ENCODE measurements around the gene SNX11.

SNX11 gene

DNA sequence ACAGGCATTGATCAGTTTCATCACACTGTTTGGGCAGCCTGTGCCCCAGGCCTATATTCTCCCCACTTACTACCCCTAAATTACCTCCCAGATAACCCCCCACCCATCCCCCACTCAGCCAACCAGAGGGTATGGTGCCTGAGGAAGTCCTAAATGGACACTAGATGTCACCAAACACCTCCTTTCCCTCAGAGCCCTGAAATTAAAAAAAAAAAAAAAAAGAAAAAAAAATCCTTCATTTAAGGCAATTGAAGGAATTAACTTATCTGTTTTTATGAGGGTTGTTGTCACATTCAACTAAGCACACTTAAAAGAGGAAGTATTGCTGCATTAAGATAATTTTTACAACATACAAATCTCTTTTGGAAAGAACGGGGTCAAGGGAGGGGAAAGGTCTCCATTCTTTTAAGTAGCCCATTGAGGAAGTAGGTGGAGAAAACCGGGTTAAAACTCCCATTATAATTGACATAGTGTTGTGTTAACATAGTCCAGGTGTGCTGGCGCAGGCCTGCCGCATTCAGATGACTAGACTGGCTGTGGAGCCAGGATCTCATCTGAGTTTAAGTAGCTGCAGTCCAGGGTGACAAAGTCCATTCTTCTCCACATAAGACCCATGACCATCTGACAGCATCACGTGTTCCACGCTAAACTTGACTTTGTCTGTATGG, 46.3 kb downstream of the SNX11 start:
- DNase-seq = no peak
- peaks cover 8% of the 10 kb centered on the region for H3K36me3 Mint-ChIP-seq (ENCODE audit: low read depth)
- no peaks in the 10 kb centered on the region for H3K4me1 Mint-ChIP-seq
- no peaks in the 10 kb centered on the region for H3K9me3 Mint-ChIP-seq
- no peak for ATAC-seq
- no peak overlapping the region for H3K4me3 Mint-ChIP-seq
- H3K27ac Mint-ChIP-seq = no peak overlapping the region
- H3K27me3 Mint-ChIP-seq = no peaks in the 10 kb centered on the region

DNA sequence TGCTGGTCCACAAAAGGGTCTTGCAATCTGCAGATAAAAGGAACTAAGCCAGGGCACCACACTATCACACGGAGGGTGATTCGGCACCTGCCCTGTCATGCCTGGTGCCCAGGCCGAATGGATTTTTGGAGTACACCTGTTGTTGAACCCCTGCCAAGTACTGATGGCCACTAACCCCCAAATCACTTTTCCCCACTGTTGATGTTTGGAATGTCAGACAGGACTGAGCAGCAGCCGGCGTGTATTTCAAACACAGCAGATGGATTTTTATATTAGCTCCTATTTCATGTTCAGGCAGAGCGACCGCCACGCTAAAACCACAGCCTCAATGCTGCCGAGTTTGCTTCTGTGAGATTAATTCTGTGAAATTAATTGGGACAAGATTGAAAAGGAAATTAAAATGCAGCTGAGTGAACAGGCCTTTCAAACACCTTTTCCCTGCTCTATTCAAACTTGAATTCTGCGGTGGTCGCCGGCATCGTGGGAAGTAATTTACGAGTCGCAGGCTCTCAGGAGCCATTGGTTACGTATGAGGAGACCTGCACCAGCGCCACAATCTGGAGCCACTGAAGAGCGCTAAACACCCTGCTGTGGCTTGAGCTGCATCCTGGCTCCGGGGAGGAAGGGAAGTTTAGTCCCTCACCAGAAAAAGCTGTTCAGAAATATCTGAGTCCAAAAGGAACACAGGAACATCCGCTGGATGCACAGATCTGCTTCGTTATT, 48.5 kb downstream of the SNX11 start:
- no peak for ATAC-seq
- H3K27ac Mint-ChIP-seq = no peak overlapping the region
- no peak for DNase-seq

DNA sequence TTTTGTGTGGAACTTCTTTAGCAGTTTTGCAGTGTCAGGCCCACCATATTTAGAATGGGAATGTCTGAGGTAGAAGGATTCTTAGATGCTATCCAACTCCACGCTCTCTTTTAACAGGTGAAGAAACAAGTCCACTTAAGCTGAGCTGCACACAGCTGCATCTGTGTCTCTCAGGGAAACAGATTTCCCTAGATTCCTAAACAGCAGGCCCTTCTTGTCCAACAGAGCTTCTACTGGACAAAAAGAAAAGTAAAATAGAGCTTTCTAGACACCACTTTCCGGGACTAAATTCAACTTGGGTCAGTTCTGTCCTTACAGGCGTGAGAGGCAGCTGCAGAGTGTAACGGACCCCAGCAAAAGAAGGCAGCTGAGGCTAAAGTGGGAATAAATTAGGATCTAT, 51.7 kb downstream of the SNX11 start:
- Mint-ChIP-seq H3K27ac (no peak overlapping the region), H3K36me3 (ENCODE audit: low read depth) (peaks cover 17% of the 10 kb centered on the region), H3K9me3 (no peaks in the 10 kb centered on the region), H3K27me3 (no peaks in the 10 kb centered on the region), H3K4me3 (no peak overlapping the region), H3K4me1 (no peaks in the 10 kb centered on the region)
- no peak for ATAC-seq
- no peak for DNase-seq

More for the DNA sequence above, 48.5 kb downstream of the SNX11 start:
- H3K36me3 Mint-ChIP-seq (ENCODE audit: low read depth) = peaks cover 9% of the 10 kb centered on the region
- H3K4me3 Mint-ChIP-seq = no peak overlapping the region
- H3K4me1 Mint-ChIP-seq = no peaks in the 10 kb centered on the region
- no peaks in the 10 kb centered on the region for H3K27me3 Mint-ChIP-seq
- no peaks in the 10 kb centered on the region for H3K9me3 Mint-ChIP-seq

DNA sequence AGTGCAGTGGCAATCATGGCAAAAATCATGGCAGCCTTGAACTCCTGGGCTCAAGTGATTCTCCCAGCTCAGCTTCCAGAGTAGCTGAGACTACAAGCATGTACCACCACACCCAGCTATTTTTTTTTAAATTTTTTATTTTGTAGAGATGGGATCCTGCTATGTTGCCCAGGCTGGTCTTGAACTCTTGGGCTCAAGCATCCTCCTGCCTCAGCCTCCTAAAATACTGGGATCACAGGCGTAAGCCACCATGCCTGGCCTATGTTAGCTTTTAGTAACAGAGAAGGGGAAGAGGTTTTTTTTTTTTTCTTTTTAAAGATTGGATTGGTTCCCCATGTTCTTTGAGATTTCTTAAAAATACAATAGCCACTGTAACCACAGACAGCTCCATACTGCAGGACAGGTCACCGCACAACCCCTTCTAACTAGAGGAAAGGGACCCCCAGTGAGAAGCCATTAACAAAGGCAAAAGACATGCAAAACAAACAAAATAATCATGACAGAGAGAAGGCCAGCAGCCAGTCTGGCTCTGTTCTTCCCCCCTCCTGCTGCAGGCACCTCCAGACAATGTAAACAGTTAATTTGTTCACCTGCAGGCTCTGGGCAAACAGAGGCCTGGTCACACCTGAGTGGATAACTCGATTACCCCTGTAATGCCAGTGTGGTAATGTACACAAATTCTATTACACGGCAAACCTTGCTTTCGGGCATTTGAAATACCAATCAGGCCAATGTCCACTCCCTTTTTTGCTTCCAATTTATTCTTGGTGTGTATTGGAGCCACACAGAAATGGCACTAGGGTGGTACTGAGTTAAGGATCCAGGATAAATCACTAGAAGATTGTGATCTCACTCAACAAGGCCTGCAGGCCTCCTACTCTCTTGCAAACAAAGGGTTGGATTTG, 52.9 kb downstream of the SNX11 start:
- no peak for ATAC-seq
- Mint-ChIP-seq H3K4me3 (no peak overlapping the region), H3K36me3 (ENCODE audit: low read depth) (peaks cover 18% of the 10 kb centered on the region), H3K27me3 (no peaks in the 10 kb centered on the region), H3K4me1 (no peaks in the 10 kb centered on the region), H3K27ac (no peak overlapping the region), H3K9me3 (no peaks in the 10 kb centered on the region)
- DNase-seq = no peak

DNA sequence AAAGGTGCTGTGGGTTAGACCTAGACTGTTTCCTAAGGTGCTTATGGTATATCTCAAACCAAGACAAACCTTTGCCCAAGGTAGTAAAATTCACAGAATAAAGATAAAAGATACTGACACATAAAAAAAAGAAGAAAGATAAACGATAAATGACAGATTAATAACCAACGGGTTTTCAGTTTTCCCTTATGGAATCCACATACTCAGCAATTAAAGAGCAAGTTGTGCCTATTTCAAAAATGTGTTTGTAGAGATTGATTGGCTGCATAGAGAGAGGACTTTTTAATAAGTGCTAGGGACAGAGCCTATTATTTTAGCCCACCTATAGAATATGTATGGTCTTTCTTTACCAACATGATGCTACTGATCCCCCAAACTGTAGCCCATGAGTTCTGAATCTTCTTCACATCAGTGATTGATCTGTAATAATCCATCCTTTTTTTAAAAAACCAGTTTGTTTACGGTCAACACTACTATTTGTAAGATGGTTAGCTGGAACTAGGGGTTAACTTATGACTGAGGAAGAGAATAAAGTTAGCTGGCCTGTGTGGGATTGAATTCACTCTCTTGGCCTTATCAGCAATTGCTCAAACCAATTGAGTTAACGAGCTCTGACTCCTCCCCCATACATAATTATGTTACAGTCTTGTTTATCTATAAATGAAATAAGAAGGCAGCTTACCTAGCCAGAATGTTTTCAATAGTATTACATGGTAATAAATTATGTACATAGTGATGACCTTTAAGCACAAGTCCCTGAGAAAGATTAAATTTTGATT, 53.8 kb downstream of the SNX11 start:
- Mint-ChIP-seq H3K27ac (no peak overlapping the region), H3K36me3 (ENCODE audit: low read depth) (peaks cover 16% of the 10 kb centered on the region), H3K4me1 (no peaks in the 10 kb centered on the region), H3K27me3 (no peaks in the 10 kb centered on the region), H3K4me3 (no peak overlapping the region), H3K9me3 (no peaks in the 10 kb centered on the region)
- DNase-seq = no peak
- ATAC-seq = no peak

DNA sequence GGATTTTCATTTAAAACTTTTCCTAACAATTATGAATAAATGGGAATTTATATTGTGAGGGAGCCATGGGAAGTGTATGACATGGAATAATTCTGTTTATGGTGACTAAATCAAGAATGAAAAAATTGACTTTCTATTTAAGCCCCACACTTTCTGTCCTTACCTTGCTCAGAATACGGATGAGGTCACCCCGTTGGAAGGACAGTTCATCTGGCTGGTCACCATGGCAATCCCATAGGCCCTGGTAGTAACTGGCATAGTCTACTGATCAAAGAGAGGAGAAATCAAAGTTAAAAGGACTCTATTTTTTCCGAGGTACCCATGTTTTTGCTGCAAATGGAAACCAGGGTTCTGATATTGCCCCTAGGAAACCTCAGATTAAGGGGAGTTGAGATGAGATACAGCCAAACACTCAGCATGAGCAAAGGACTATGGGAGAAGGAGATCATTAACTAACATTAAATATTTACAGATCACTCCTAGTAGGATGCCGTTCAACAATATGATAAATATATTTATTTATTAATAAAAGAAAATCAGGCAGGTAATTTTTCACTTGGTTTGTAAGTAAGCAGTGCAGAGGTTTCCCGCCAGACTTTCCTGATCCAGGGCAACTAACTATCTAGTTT, 54.9 kb downstream of the SNX11 start:
- no peaks in the 10 kb centered on the region for H3K9me3 Mint-ChIP-seq

DNA sequence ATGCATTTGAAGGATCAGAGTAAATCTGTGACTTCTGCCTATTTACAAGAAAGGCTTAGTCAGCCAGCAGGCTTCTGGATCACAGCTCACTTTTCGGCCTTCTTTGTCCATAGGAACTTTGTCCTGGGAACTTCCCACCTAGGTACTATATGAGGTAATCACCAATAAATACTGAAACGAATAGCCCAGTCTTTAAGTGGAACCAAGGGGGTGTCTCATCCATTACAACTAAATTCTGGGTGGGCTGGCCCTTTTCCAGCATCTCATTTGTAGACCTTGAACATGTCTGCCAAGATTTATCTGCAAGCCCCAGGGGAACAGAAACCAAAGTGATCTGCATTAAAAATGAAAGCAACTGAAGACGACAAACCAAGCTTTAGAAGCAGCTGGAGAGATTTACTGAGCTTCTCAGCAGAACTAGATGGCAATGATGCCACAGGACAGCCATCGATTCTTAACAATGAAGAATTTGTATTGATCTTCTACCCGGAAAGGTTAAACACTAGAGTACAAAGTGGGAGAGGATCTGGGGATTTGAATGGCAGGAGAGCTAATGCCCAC, 55.5 kb downstream of the SNX11 start:
- Mint-ChIP-seq H3K4me1 (no peaks in the 10 kb centered on the region), H3K27me3 (no peaks in the 10 kb centered on the region), H3K9me3 (no peaks in the 10 kb centered on the region), H3K36me3 (ENCODE audit: low read depth) (peaks cover 13% of the 10 kb centered on the region), H3K4me3 (no peak overlapping the region), H3K27ac (no peak overlapping the region)
- no peak for DNase-seq
- ATAC-seq = no peak

More for the DNA sequence above, 54.9 kb downstream of the SNX11 start:
- DNase-seq = no peak
- no peak overlapping the region for H3K4me3 Mint-ChIP-seq
- H3K27me3 Mint-ChIP-seq = no peaks in the 10 kb centered on the region
- H3K4me1 Mint-ChIP-seq = no peaks in the 10 kb centered on the region
- no peak for ATAC-seq
- no peak overlapping the region for H3K27ac Mint-ChIP-seq
- peaks cover 13% of the 10 kb centered on the region for H3K36me3 Mint-ChIP-seq (ENCODE audit: low read depth)

DNA sequence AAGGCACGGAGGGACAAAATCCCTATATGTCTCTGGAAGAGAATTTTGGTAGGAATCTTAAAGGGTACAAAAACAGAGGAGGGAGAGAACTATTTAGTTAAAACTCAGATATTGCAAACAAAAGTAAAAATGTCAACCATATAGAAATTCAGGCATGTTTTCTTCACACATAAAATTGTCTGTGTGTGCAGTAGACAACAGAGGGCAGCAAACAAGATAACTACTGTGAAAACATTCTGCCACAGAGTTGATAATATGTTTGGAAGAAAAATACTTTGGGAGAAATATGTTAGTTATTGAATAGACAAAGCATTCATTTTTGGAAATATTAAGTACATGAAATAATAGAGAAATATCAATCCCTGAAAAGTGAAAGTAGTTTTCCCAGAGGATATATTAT, 56.2 kb downstream of the SNX11 start:
- no peaks in the 10 kb centered on the region for H3K9me3 Mint-ChIP-seq
- no peak overlapping the region for H3K27ac Mint-ChIP-seq

DNA sequence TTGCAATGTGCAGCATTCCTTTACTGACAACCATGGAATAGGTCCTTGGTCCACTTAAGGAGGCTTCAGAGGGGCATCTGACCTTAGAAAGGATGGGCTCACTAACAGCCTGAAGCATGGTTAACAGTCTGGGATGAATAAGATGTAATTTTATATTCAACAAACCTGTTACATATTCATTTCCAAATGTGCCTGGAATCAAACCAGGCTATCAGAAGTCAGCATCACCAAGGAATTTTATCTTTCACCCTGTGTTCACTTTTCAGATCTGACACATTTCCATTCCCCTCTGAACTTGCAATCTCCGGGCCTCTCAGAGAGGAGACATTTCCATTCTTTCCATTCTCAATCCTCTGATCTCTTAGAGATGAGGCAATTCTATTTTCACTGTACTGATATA, 62.4 kb downstream of the SNX11 start:
- DNase-seq (no peak), ATAC-seq (no peak)
- Mint-ChIP-seq H3K9me3 (no peaks in the 10 kb centered on the region), H3K27ac (no peak overlapping the region), H3K4me3 (no peak overlapping the region), H3K27me3 (no peaks in the 10 kb centered on the region), H3K36me3 (ENCODE audit: low read depth) (peaks cover 8% of the 10 kb centered on the region), H3K4me1 (peaks cover 14% of the 10 kb centered on the region)

More for the DNA sequence above, 56.2 kb downstream of the SNX11 start:
- no peak for ATAC-seq
- Mint-ChIP-seq H3K4me3 (no peak overlapping the region), H3K27me3 (no peaks in the 10 kb centered on the region), H3K36me3 (ENCODE audit: low read depth) (peaks cover 13% of the 10 kb centered on the region), H3K4me1 (no peaks in the 10 kb centered on the region)
- no peak for DNase-seq
